HG03432 (cell line): ENCODE results near the gene COMMD10.

Experiments used
- ATAC-seq: cut with Tn5 transposase; IDR thresholded peaks from one replicate; pipeline ENCODE4 v1.9.1; 2021; ENCODE audit warnings: mild to moderate bottlenecking, moderate library complexity; ENCODE audit not compliant: unreplicated experiment

The COMMD10 gene

DNA sequence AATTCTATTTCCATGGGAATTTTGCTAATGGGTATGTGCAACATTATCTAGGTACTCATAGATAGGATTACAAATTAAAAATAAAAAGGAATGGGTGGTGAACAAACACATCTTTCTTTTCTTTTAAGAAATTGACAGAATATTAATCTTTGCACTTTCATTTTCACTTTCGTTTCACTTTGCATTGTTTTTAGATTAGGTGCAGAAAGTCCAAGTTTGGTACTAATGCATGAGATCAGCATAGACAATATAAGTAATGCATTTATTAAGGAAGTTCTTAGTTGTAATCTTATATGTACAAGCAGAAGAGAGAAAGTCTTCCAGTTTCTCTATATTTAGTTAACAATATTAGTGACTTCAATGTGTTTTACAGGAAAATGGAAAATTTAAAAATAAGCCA, 196.5 kb downstream of the COMMD10 start:
- ATAC-seq, result no peak

DNA sequence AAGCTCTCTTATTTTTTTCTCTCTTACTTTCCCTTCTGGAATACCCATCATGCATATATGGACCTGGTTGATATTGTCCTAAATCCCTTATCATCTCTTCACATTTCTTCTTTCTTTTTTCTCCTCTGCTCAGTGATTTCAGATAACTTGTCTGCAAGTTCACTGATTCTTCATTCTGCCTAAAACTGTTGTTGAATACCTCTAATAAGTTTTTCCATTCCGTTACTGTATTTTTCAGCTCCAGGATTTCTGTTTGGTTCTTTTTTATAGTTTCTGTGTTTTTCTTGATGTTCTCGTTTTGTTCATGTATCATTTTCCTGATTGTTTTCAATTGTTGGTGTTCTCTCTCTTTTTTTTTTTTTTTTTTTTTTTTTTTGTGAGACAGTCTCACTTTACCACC, 203.7 kb downstream of the COMMD10 start:
- ATAC-seq, result no peak

DNA sequence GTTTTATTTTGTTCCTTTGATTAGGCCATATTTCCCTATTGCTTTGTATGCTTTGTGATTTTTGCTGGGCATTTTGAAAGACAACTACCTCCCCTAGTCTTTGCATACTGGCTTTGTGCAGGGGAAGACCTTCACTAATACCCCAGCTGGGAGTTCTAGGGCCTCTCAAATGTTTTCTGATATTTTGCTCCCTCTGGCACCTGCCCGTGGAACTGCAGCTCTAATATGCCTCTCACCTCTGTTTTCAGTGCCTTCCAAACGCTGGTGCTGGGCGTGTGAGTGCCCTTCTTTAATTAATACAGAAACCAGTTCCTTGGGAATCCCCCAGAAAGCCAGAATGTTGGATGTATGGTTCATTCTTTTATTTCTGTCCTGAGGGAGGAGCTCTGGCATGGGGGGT, 204.5 kb downstream of the COMMD10 start:
- no peak for ATAC-seq

DNA sequence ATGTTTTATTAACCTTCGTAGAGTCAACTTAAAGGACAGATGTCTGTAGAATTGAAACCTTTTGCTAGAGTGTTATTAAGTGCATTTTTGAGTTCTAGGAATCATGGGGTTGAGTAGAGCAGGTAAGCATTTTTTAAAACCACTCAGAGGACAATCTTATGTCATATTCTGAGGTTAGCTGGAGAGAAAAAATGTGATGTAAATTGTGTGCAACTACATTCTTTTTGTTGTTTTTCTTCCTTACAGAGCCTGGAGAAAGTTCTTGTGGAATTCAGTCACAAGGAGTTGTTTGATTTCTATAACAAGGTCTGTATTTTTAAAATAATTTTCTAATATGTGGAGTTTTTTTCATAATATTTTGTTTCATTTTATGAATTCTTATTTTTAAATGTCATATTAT, 206.4 kb downstream of the COMMD10 start:
- ATAC-seq, result no peak

DNA sequence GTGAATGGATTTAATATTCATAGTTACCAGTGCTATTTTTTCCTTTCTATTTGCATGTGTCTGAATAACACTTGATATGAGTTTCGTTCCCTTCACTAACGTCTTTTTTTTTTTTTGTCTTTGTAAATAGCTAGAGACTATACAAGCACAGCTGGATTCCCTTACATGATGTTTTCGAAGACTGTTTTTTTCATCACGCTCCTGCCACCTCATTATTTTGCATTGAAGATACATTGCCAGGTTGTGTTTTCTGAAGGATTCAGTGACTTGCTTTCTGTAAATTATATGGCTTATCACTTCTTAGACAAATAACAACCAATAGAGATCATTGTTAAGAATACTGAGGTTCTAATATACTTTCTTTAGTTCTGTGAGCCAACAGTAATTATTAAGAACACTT, 207.5 kb downstream of the COMMD10 start:
- ATAC-seq, result no peak

DNA sequence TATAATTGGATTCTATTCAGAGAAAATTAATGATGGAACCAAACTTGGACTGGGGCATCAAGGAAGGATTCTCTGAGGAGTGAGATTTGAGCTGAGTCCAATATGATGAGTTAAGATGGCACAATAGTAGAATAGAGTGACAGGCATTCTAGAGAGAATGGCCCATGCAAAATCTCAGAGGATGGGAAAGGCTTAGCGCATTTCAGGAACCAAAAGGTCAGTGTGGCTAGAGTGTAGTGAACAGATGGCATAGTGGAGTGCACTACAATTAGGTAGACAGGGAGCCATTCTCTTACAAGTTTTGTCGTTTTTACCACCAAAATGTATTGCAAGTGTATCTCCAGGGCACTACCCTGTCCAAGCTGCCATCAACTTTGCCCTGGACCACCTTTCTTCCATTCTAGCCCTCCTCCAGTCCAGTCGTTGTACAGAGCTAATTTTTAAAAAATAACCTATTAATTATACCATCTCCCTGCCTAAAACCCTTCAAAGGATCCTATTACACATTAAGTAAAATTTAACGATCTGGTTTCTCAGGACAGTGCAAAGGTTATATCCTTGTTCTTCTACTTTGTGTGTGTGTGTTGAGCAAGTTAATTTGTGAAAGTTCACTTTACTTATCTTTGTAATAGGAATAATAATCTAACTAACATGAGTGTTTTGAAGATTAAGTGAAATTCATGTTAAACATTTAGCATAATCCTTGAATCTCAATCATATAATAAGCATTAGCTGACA, 211.7 kb downstream of the COMMD10 start:
- no peak for ATAC-seq

DNA sequence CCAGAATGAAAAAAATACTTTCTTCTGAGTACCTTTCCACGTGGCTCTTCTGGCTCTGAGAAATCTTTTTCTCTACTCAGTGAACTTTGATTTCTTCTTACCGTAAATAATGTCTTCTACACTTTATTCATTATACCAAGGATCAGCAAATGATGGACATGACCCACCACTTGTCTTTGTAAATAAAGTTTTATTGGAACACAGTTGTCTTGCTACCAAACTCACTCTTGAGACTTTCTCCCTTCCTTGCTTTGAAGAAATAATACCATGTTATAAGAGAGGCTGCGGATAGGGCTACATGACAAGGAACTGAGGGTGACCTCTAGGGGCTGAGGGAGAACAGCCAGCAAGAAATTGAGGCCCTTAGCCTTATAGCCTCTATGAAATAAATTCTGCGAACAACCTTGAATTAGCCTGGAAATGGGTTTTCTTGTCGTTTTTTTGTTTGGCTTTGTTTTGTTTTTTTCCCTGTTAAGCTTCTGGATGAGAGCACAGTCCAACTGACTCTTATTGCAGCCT, 212.5 kb downstream of the COMMD10 start:
- no peak for ATAC-seq

DNA sequence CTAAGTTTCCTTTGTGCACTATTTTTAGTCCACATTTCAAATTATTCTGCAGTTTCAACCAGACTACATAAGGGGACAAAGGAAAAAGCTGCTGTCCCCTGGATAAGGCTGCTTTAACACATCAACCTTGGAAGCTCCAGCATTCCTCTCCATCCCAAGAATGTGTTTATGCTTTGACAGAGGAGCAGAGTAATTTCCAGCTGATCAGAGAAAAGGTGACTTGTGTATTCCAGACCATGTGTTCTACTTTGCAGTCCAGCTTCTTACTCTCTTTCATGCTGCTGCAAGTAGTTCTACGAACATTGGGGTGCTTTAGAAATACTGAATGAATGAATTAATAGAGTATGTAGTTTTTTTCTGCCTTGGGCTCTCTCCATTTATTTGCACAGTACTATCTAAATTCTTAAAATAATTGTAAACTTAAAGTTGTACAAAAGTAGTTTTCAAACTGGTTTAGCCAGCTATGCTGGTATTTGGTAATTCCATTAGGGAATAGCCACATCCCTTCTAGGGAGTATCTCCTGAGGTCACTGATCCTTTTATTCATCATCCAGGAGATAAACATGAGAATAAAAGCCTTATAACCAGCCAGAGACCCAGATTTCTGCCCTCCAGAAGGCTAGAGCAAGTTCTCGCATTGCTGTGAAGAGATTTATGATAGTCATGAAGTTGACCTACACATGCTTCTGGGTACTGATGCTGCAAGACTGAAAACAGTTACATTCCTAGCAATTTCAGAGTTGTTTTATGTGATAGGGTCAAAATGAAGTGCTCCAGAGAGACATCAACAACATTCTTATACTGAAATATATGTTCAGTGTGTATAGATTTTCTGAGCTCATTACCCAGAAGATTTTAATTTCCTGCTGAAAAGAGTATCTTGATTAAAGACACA, 215.2 kb downstream of the COMMD10 start:
- ATAC-seq, result no peak

DNA sequence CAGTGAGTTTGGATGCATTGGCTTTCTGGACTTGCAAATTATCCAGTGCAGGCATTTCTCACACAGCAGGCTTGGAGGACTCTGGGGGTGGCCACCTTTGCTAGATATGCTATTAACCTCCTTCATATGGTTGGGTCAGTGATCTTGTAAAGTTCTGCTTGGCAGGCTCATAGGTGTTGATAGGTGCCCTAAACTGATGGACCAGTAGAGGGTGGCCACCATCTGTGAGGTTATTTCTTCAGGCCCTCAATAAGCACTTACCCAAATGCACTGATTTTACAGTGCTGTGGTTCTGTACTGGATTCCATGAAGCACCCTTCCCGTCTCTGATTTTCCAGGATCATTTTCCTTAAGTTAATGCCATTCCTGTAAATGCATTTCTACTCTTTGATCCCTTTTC, 216.3 kb downstream of the COMMD10 start:
- ATAC-seq, result no peak

DNA sequence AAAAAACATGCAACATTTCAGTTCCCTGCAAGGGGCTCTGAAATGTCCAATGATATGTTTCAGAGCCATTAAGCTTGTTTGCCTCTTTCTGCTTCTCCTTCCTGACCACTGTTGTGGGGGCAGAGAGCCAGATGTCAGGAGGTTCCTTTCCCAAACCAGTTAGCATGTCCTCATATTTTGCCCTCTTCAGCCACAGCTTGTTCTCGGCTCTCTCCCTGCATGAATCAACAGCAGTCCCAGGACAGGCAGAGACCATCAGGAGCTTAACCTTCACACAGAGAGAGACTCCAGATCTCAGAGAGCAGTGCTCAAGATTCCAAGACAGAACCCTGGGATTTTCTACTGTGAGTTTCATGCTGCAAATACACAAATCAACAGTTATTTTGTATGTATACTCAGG, 218.5 kb downstream of the COMMD10 start:
- no peak for ATAC-seq

DNA sequence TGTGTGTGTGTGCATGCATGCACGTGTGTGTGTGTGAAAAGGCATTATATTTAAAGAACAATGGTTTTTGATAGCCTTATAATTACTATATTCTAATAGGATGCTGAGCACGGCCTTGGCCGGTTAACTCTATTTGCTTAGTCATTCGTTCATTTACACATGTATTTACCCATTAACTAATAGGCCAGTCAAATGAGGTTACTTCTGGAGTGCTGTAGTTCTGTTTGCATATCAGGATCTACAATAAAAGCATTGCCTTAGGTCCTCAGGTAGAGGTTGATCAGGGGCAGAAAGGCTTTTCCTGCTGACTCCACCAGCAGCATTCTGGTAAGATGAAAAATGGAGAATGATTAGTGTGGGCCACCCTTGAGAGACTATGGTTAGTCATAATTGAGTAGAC, 219.0 kb downstream of the COMMD10 start:
- ATAC-seq, result no peak

DNA sequence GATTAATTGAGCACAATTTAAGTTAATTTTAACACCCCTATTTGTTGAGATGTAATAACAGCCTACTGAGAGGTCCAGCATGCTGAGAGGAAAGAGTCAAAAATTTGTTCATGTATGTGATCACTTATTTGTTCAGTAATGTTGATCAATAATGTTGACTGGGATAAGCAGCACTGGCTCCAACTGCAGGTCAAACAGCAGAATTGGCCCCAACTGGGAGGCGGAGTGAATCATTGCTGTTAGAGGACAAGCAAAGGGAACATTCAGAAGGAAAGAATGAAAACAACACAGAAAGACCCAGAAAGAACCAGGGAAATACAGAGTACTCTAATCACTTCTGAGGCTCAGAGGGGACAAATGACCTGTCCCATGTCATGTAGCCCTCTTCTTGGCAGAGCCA, 221.1 kb downstream of the COMMD10 start:
- no peak for ATAC-seq

DNA sequence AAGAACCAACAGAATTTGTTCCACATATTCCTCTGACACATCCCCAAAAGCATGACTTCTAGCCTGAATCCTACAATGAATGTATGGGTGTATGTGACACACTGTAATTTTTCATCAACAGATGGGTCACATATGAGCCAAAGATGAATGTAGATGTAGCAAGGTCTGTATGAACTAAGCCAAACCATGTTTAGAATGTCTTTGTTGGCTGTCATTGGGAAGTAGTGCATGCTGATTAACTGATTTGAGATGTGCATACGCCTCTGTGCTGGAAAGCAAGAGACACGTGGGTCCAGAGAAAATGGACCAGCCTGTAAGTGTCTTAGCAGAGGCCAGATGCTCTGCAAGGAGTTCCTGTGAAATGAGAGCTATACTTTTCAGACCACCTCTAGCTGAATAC, 222.0 kb downstream of the COMMD10 start:
- no peak for ATAC-seq

DNA sequence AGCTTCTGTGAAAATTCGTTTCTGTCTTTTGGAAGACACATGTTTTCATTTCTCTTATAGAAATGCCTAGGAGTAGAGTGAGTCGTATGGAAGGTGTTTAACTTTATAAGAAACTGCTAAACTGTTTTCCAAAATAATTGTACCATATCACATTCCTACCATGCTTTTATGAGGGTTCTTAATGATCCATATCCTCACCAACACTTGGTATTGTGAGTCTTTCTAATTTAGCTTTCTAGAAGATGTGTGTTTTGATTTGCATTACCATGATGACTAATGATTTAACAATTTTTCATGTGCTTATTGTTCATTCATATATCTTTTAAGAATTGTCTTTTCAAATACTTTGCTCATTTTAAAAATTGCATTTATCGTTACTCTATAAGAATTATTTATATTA, 223.6 kb downstream of the COMMD10 start:
- ATAC-seq, result no peak

DNA sequence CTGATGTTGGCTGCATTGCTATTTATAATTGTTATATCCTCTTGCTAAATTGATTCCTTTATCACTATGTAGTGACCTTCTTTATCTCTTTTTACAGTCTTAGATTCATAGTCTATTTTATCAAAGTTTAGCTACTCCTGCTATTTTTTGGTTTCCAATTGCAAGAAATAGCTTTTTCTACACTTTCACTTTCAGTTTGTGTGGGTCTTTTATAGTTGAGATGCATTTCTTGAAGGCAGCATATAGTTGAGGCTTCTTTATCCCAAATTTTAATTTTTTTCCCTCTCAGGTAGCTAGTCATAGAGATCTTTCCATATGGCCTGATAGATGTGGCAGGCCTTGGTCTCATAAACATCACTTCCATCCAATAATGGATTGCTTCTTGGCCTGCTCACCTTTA, 228.5 kb downstream of the COMMD10 start:
- no peak for ATAC-seq

DNA sequence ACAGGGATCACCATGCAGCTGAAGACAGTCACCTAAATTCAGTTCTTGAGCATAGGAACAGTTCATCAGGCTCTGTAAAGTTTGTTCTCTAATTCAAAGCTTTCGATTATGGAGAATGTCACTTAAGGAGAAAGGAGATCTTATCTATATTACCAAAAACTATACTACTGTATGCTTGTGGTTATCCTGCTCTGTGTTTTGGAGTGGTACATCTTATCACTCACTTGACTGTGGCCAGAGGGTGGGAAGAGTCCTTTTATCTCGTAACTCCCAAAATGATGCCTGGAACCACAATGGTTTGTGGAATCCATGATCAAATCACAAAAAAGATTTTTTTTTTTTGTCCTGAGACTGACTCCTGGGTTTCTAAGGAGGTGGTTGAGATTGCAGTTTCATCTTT, 230.7 kb downstream of the COMMD10 start:
- no peak for ATAC-seq

DNA sequence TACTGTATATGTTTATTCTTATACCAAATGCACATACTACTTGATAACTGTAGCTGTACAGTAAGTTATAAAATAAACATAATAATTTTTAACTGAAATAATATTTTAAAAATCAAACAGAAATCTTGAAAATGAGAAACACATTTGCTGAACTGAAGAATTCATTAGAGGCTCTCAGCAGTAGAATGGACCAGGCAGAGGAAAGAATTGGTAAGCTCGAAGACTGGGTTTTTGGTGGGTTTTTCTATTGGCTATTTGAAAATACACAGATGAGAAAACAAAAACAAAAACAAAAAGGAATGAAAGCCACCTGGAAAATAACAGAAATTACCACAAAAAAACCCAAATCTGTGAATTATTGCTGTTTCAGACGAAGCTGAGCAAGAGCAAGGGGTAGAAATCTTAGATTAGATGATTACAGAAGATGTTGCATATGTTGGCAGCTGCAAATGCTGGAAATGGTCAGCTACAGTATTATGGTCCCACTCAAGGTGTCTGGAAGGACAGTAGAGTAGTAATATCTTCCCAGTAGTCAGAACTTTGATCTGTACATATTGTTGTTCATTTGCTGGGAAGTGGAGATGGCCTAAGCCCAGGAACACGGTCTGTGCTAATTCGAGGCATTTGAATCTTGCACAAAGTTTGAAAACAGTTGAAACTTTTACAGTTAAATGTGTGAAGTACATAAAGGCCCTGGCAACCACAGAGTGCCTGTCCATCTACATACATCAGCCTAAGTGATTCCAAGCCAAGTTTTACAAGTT, 233.4 kb downstream of the COMMD10 start:
- ATAC-seq, result no peak

DNA sequence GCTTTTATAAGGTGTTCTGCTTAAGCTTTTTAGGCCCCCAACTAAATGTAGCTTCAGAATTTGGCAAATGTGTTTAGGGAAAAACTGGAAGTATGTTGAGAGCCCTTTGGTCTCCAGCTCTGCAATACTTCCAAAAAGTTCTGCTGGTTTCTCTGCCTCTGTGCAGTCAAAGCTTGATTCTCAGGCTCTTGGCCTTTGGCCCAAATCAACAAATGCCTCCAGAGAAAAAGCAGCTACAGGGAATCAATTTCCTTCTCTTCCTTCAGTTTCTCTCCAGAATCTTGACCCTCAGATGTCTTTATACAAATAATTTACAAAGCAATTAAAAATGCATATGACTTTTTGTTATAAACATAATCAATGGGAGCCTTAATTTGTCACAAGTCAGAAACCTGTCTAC, 235.7 kb downstream of the COMMD10 start:
- no peak for ATAC-seq

DNA sequence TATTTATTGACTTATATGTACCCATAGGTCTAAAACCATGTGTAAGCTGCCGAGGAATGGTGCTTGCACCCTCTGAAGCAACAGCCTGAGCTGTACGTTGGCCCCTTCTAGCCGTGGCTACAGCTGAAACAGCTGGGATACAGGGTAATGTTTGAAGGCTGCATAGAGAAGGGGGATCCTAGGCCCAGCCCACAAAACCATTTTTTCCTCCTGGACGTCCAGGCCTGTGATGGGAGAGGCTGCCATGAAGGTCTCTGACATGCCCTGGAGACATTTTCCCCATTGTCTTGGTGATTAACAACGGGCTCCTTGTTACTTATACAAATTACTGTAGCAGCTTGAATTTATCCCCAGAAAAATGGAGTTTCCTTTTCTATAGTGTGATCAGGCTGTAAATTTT, 244.7 kb downstream of the COMMD10 start:
- no peak for ATAC-seq

DNA sequence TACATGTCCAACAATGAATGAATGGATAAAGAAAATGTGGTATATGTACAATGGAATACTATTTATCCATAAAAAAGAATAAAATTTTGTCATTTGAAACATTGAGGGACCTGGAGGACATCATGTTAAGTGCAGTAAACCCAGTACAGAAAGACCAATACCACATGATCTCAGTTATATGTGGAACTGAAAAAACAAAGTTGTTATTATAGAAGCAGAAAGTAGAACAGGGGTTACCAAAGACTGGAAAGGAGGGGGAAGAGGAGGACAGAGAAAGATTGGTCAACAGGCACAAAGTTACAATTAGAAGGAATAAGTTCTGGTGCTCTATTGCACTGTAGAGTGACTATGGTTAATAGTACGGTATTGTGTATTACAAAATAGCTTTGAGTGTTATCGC, 256.0 kb downstream of the COMMD10 start:
- ATAC-seq, result peak; percentile 73
